Fibroblast of lung (primary cell): Measurements from ENCODE around the gene ANTXRL. TPM values are rescaled to one million over a fixed set of nuclear protein-coding genes. Genes with fewer than 3 reads are reported as not detected.

ENCODE experiments used
- DNase-seq, 2 donors: peaks; one replicate each; pipeline versions ENCODE4 v3.0.0 to v3.0.0-alpha.2; 2010; ENCODE audit warnings: low read depth in 2 of 2
- H2AFZ ChIP-seq: 2 replicates; pipeline ENCODE4 v1.5.1; 2012; ENCODE audit warnings: low read length, control low read depth, inconsistent platforms
- H3K27ac ChIP-seq: 2 replicates; pipeline ENCODE4 v1.5.1; 2011; ENCODE audit warnings: low read length, control low read depth; ENCODE audit not compliant: insufficient read depth
- H3K27me3 ChIP-seq: 2 replicates; pipeline ENCODE4 v1.5.1; 2011; ENCODE audit warnings: mild to moderate bottlenecking, low read length; ENCODE audit not compliant: control insufficient read depth, insufficient read depth
- H3K36me3 ChIP-seq: 2 replicates; pipeline ENCODE4 v1.5.1; 2011; ENCODE audit warnings: low read length; ENCODE audit not compliant: control insufficient read depth, insufficient read depth
- H3K4me1 ChIP-seq: 2 replicates; pipeline ENCODE4 v1.5.1; 2011; ENCODE audit warnings: low read length; ENCODE audit not compliant: control insufficient read depth, insufficient read depth; ENCODE audit errors: extremely low read depth
- H3K4me2 ChIP-seq: 2 replicates; pipeline ENCODE4 v1.5.1; 2011; ENCODE audit warnings: low read length, control low read depth; ENCODE audit not compliant: insufficient read depth; ENCODE audit errors: extremely low read depth
- H3K4me3 ChIP-seq, 4 experiments: fragments of 200-600 bp in 1 of 4; sonication (generic) in 1 of 4; replicated peaks in 1 of 4; 2 replicates each; pipeline ENCODE4 v1.5.1; 2011 to 2016; ENCODE audit warnings: low read length in 4 of 4, low read depth in 3 of 4, mild to moderate bottlenecking in 3 of 4, control low read depth in 2 of 4, inconsistent platforms in 1 of 4, mixed read lengths in 1 of 4; ENCODE audit not compliant: insufficient read depth in 1 of 4; ENCODE audit errors: control extremely low read depth in 1 of 4
- H3K79me2 ChIP-seq: 2 replicates; pipeline ENCODE4 v1.5.1; 2012; ENCODE audit warnings: mild to moderate bottlenecking, low read length, inconsistent platforms; ENCODE audit not compliant: control insufficient read depth, insufficient read depth
- H3K9ac ChIP-seq: 2 replicates; pipeline ENCODE4 v1.5.1; 2011; ENCODE audit warnings: mild to moderate bottlenecking, low read length, control low read depth; ENCODE audit not compliant: insufficient read depth
- H3K9me3 ChIP-seq: 2 replicates; pipeline ENCODE4 v1.5.1; 2012; ENCODE audit warnings: low read depth, low read length; ENCODE audit not compliant: control insufficient read depth, insufficient read depth
- H4K20me1 ChIP-seq: 2 replicates; pipeline ENCODE4 v1.5.1; 2011; ENCODE audit warnings: low read length; ENCODE audit not compliant: control insufficient read depth, insufficient read depth; ENCODE audit errors: extremely low read depth
- CTCF ChIP-seq, 2 donors: IDR thresholded peaks in 1 of 2; conservative IDR thresholded peaks in 1 of 2; 1 replicate in 1 of 2; 2 replicates in 1 of 2; pipeline ENCODE4 v1.5.1; 2011 to 2012; ENCODE audit warnings: low read length in 2 of 2, control low read depth in 1 of 2, inconsistent platforms in 1 of 2, low read depth in 1 of 2, mild to moderate bottlenecking in 1 of 2
- EZH2 ChIP-seq: IDR thresholded peaks from 2 replicates; pipeline ENCODE4 v1.5.1; 2012; ENCODE audit warnings: low read length, control low read depth, mild to moderate bottlenecking; ENCODE audit errors: missing control alignments
- polyA plus RNA-seq, 2 donors: library from polyadenylated mRNA; depleted of rRNA in 1 of 2; stranded (reverse) in 1 of 2; unstranded in 1 of 2; fragments of >200 nt; gene quantifications; 2 replicates each; pipeline ENCODE4 v1.2.1, GENCODE V29; 2011 to 2012; ENCODE audit warnings: missing spikeins in 1 of 2
- total RNA-seq: library from RNA; depleted of rRNA; stranded (reverse); fragments of >200 nt; gene quantifications from 2 replicates; pipeline ENCODE4 v1.2.1, GENCODE V29; 2014

The ANTXRL gene
- total and polyA plus RNA-seq, 2 donors (not counting 1 experiment from before 2014, with no cell fraction given), result not detected

DNA sequence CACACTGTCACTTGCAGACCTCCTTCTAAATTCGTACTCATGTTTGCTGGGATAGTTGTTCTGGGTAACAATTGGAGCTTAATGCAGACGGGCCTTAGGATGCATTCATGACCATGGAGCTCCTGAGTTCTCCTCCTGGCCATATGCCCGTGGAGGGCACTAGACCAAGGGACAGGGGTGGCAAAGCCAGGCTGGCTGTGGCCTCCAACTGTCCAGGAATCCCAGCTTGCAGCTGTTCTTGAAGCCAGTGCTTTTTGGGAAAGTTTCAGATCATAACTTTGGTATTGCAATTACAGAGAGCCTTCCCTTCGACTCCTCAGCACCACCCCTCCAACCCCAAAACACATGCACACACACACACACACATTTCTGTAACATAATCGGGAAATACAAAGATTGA is 30.6 kb downstream of the ANTXRL start:
- Histone ChIP-seq H3K9ac (no peak overlapping the region), H3K79me2 (no peaks in the 10 kb centered on the region), H3K36me3 (no peaks in the 10 kb centered on the region), H3K9me3 (no peaks in the 10 kb centered on the region), H3K4me2 (no peak overlapping the region), H3K4me1 (no peaks in the 10 kb centered on the region), H3K27ac (no peak overlapping the region), H4K20me1 (no peaks in the 10 kb centered on the region), H2AFZ (no peak overlapping the region), H3K4me3 (no peak overlapping the region), H3K27me3 (peaks cover 2% of the 10 kb centered on the region)
- TF ChIP-seq CTCF (conservative IDR thresholded peaks at IDR 0.05 in 1 of 2, IDR thresholded peaks at IDR 0.05 in 1 of 2; ENCODE audit: low read depth in 1 of 2, low read length in 2 of 2) (no peak), EZH2 (no peak)
- DNase-seq, result no peak

DNA sequence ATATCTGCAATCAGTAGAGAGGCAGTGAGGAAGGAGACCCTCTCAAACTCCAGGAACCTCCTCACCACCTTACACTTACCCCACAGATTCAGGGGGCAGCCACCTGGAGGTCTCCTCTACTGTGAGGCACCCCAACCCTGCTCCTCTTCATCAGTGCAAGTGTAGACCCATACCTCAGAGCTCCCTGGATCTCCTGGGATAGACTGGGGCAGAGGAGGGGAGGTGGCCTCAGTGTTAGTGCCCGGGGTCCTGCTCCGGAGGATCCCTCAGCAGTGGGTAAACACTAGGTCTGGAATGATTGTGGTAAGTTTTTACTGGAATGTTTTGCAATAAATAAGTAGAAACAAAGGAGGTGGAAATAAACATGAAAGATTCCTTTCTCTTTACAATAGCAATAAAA is 31.1 kb downstream of the ANTXRL start:
- Histone ChIP-seq H3K9me3 (no peaks in the 10 kb centered on the region), H3K27me3 (peaks cover 2% of the 10 kb centered on the region), H3K79me2 (no peaks in the 10 kb centered on the region), H3K9ac (no peak overlapping the region), H4K20me1 (no peaks in the 10 kb centered on the region), H3K36me3 (no peaks in the 10 kb centered on the region), H3K4me3 (no peak overlapping the region), H3K4me2 (no peak overlapping the region), H2AFZ (no peak overlapping the region), H3K27ac (no peak overlapping the region), H3K4me1 (no peaks in the 10 kb centered on the region)
- DNase-seq, result no peak
- no peak for TF ChIP-seq CTCF (conservative IDR thresholded peaks at IDR 0.05 in 1 of 2, IDR thresholded peaks at IDR 0.05 in 1 of 2; ENCODE audit: low read depth in 1 of 2, low read length in 2 of 2)
- no peak for TF ChIP-seq EZH2

- no peak overlapping the region for H3K4me3 ChIP-seq
- no peaks in the 10 kb centered on the region for H3K9me3 ChIP-seq
- no peak overlapping the region for H3K9ac ChIP-seq
- H3K27ac ChIP-seq, result no peak overlapping the region
- H3K4me1 ChIP-seq, result no peaks in the 10 kb centered on the region
- H3K4me2 ChIP-seq, result no peak overlapping the region
- H3K36me3 ChIP-seq, result no peaks in the 10 kb centered on the region
- no peak for TF ChIP-seq EZH2
- TF ChIP-seq CTCF (conservative IDR thresholded peaks at IDR 0.05 in 1 of 2, IDR thresholded peaks at IDR 0.05 in 1 of 2; ENCODE audit: low read depth in 1 of 2, low read length in 2 of 2), result no peak
- peaks cover 5% of the 10 kb centered on the region for H3K27me3 ChIP-seq
- no peaks in the 10 kb centered on the region for H4K20me1 ChIP-seq
- no peaks in the 10 kb centered on the region for H3K79me2 ChIP-seq
- H2AFZ ChIP-seq, result no peak overlapping the region
- no peak for DNase-seq
Observed at GRCh38 chr10:46318799-46319198, 32.0 kb downstream of the ANTXRL start.
